PC-9 (cell line): ENCODE results near the gene BTRC.

ENCODE experiments used
- EZH2 ChIP-seq: fragments of 200-600 bp; sonication (generic); IDR thresholded peaks from 2 replicates; pipeline ENCODE4 v1.8.0; 2017; ENCODE audit warnings: antibody characterized with exemption, low read depth
- TF ChIP-seq, protein P1 (sequence below): fragments of 200-600 bp; sonication (generic); conservative IDR thresholded peaks from 2 replicates; pipeline ENCODE4 v1.6.1; 2017; ENCODE audit warnings: mixed run types, antibody characterized with exemption, mild to moderate bottlenecking, moderate library complexity

DNA sequence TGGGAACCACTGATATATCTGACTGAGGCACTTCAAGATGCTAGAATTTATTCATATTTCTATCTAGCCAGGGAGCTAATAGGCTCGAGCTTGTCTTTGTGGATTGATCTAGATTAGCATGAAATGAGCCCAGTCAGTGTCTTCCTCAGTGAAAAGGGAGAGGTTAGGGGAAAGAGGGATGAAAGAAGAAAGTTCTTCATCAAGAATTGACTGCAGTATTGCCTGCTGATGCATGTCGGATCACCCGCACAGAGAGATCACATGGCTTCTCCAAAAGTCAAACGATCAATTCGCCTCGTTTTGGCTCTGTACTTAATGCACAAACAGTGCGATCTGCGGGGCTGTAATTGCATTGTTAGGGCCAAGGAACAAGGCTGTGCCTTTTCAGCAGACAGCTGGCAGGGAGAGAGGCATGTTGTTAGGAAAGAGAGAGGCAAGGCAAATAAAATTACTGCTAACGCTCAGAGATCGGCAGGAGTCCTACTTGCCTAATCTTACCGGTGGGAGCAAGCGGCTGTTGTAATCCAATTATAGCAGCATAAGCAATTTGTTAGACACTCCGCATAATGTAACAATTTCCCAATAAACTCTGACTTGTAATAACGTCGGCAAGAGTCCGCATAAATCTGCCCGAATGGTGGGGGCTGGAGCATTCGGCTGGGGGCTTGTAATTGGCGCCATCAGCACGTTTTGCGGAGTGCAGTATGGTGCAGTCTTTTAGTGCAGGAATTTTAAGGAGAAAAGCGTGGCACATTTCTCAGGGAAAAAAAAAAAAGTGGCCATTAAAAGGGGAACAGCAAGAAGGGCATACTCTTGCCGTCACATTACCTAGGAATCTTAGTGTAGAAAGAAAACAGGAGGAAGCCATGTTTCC lies 132.0 kb downstream of the BTRC start:
- TF ChIP-seq, protein P1, sequence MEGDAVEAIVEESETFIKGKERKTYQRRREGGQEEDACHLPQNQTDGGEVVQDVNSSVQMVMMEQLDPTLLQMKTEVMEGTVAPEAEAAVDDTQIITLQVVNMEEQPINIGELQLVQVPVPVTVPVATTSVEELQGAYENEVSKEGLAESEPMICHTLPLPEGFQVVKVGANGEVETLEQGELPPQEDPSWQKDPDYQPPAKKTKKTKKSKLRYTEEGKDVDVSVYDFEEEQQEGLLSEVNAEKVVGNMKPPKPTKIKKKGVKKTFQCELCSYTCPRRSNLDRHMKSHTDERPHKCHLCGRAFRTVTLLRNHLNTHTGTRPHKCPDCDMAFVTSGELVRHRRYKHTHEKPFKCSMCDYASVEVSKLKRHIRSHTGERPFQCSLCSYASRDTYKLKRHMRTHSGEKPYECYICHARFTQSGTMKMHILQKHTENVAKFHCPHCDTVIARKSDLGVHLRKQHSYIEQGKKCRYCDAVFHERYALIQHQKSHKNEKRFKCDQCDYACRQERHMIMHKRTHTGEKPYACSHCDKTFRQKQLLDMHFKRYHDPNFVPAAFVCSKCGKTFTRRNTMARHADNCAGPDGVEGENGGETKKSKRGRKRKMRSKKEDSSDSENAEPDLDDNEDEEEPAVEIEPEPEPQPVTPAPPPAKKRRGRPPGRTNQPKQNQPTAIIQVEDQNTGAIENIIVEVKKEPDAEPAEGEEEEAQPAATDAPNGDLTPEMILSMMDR, result no peak
- TF ChIP-seq EZH2, result no peak
